ENCODE results near the gene ERCC3.
"Not testable (repeated sequence)": the region's sequence is repeated elsewhere in the genome, so short reads cannot be mapped to it uniquely, and the experiment has no call there.

Gene ERCC3

GRCh38 chr2:127278959-127279358 lies 15.0 kb downstream of the ERCC3 start:
- no peak for DNase-seq (ENCODE audit: low read depth)

- no peak for DNase-seq (ENCODE audit: low read depth)
Measured at GRCh38 chr2:127277028-127277427, 16.9 kb downstream of the ERCC3 start.

GRCh38 chr2:127275789-127276188 lies 18.2 kb downstream of the ERCC3 start:
- DNase-seq (ENCODE audit: low read depth) = no peak

- DNase-seq (ENCODE audit: low read depth) = no peak
Measured at GRCh38 chr2:127275356-127275755, 18.6 kb downstream of the ERCC3 start.

- no peak for DNase-seq (ENCODE audit: low read depth)
Measured at GRCh38 chr2:127270663-127271062, 23.3 kb downstream of the ERCC3 start.

- no peak for DNase-seq (ENCODE audit: low read depth)
Measured at GRCh38 chr2:127261804-127262406, 32.0 kb downstream of the ERCC3 start.

GRCh38 chr2:127259355-127259754 lies 34.6 kb downstream of the ERCC3 start:
- DNase-seq (ENCODE audit: low read depth) = no peak

GRCh38 chr2:127256866-127257265 lies 37.1 kb downstream of the ERCC3 start:
- DNase-seq (ENCODE audit: low read depth) = no peak

GRCh38 chr2:127256381-127256780 lies 37.6 kb downstream of the ERCC3 start:
- DNase-seq (ENCODE audit: low read depth) = no peak

- no peak for DNase-seq (ENCODE audit: low read depth)
Measured at GRCh38 chr2:127255721-127256120, 38.2 kb downstream of the ERCC3 start.

- DNase-seq (ENCODE audit: low read depth) = no peak
Measured at GRCh38 chr2:127255146-127255545, 38.8 kb downstream of the ERCC3 start.

- DNase-seq (ENCODE audit: low read depth) = peak; percentile 100
Measured at GRCh38 chr2:127254386-127254981, 39.5 kb downstream of the ERCC3 start.

- DNase-seq (ENCODE audit: low read depth) = not testable (repeated sequence)
Measured at GRCh38 chr2:127241184-127241583, 52.8 kb downstream of the ERCC3 start.

- no peak for DNase-seq (ENCODE audit: low read depth)
Measured at GRCh38 chr2:127239395-127239794, 54.5 kb downstream of the ERCC3 start.

GRCh38 chr2:127237768-127238167 lies 56.2 kb downstream of the ERCC3 start:
- DNase-seq (ENCODE audit: low read depth) = not testable (repeated sequence)

GRCh38 chr2:127235082-127235702 lies 58.8 kb downstream of the ERCC3 start:
- no peak for DNase-seq (ENCODE audit: low read depth)

GRCh38 chr2:127233710-127234109 lies 60.2 kb downstream of the ERCC3 start:
- DNase-seq (ENCODE audit: low read depth) = no peak

GRCh38 chr2:127231130-127231865 lies 62.6 kb downstream of the ERCC3 start:
- DNase-seq (ENCODE audit: low read depth) = no peak

GRCh38 chr2:127229555-127229954 lies 64.4 kb downstream of the ERCC3 start:
- no peak for DNase-seq (ENCODE audit: low read depth)

- DNase-seq (ENCODE audit: low read depth) = no peak
Measured at GRCh38 chr2:127228102-127228501, 65.8 kb downstream of the ERCC3 start.

GRCh38 chr2:127227264-127227660 lies 66.7 kb downstream of the ERCC3 start:
- not testable (repeated sequence) for DNase-seq (ENCODE audit: low read depth)

- peak; percentile 79 for DNase-seq (ENCODE audit: low read depth)
Measured at GRCh38 chr2:127226520-127227263, 67.3 kb downstream of the ERCC3 start.

Data from HS-27A (cell line).